Lower lobe of right lung (tissue), 2 donors: ENCODE measurements around the gene SLC1A2. TPM values are rescaled to one million over a fixed set of nuclear protein-coding genes. Genes with fewer than 3 reads are reported as not detected.

Experiments
- ATAC-seq, 2 donors: fragments of 200-7000 bp; cut with Tn5 transposase; one replicate each; pipeline ENCODE4 v1.9.1; 2020 to 2022; ENCODE audit warnings: mild to moderate bottlenecking in 2 of 2, moderate library complexity in 2 of 2
- DNase-seq: peaks from one replicate; pipeline ENCODE4 v3.0.0-alpha.2; 2020
- H3K27ac ChIP-seq: fragments of 200-600 bp; one replicate; pipeline ENCODE4 v1.8.0; 2022
- H3K27me3 ChIP-seq: fragments of 200-600 bp; one replicate; pipeline ENCODE4 v1.8.0; 2022; ENCODE audit warnings: low read depth
- H3K36me3 ChIP-seq: fragments of 200-600 bp; one replicate; pipeline ENCODE4 v1.8.0; 2022; ENCODE audit warnings: mild to moderate bottlenecking
- H3K4me1 ChIP-seq: fragments of 200-600 bp; one replicate; pipeline ENCODE4 v1.8.0; 2022
- H3K4me3 ChIP-seq: fragments of 200-600 bp; one replicate; pipeline ENCODE4 v1.8.0; 2022; ENCODE audit warnings: mild to moderate bottlenecking
- H3K9me3 ChIP-seq: fragments of 200-600 bp; one replicate; pipeline ENCODE4 v1.8.0; 2022
- intact Hi-C: fragments of 100-400 bp; cut with DNase I; formaldehyde crosslinking; loops from one replicate; pipeline ENCODE4 v1.11.0; 2022
- total RNA-seq: library from RNA; stranded (reverse); fragmentation: NEBNext Ultra II Directional; extraction: Animal tissue kit (Norgen Biotek cat#: 25700); gene quantifications from one replicate; pipeline ENCODE4 v1.2.1, GENCODE V29; 2021
- TF ChIP-seq, protein P1 (sequence below): fragments of 200-600 bp; IDR thresholded peaks from one replicate; pipeline ENCODE4 v1.8.0; 2022; ENCODE audit warnings: antibody characterized with exemption, mild to moderate bottlenecking
- donor health status: DM: no; HTN: yes; CAD: no; lungs with severe emphysema.

SLC1A2 gene
- total RNA-seq, 1 donor from 2014 or later, result 3.4 TPM

DNA sequence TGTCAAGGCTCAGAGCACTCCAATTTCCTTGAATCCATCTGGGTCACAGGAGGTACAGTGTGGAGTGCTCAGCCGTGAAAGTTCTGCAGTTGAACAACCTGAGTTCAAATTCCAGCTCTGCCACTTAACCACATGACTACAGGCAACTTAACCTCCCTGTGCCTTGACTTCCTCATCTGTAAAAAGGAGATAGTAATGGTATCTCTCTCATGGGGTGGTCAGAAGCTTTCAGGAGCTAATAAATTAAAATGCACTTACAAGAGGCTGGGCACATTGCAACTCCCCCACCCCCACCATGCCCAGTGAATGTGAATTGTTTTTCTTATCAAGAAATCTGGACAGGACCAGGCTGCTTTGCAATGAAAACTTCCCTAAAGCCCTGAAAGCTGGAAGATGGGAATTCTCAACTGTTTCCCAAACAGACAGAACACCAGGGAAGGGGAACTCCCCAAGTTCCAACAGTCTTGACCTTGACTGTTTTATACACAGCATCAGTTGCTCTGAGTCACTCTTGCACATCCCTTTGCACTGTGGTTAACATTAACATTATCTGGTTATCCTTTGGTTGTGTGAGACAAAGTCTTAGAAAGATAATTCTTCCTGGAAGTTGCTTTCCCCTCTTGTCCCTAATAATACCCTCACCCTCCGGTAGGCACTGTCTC lies 137.0 kb downstream of the SLC1A2 start:
- Histone ChIP-seq H3K4me3 (no peak overlapping the region), H3K27ac (no peak overlapping the region), H3K36me3 (no peaks in the 10 kb centered on the region), H3K4me1 (no peaks in the 10 kb centered on the region), H3K9me3 (no peaks in the 10 kb centered on the region), H3K27me3 (no peaks in the 10 kb centered on the region)
- ATAC-seq, result peak in 1 of 2 donors; percentile 33
- TF ChIP-seq, protein P1, sequence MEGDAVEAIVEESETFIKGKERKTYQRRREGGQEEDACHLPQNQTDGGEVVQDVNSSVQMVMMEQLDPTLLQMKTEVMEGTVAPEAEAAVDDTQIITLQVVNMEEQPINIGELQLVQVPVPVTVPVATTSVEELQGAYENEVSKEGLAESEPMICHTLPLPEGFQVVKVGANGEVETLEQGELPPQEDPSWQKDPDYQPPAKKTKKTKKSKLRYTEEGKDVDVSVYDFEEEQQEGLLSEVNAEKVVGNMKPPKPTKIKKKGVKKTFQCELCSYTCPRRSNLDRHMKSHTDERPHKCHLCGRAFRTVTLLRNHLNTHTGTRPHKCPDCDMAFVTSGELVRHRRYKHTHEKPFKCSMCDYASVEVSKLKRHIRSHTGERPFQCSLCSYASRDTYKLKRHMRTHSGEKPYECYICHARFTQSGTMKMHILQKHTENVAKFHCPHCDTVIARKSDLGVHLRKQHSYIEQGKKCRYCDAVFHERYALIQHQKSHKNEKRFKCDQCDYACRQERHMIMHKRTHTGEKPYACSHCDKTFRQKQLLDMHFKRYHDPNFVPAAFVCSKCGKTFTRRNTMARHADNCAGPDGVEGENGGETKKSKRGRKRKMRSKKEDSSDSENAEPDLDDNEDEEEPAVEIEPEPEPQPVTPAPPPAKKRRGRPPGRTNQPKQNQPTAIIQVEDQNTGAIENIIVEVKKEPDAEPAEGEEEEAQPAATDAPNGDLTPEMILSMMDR, result no peak
- no peak for DNase-seq
- intact Hi-C loops, result no loop called here

GRCh38 chr11:35281169-35281688 lies 138.1 kb downstream of the SLC1A2 start:
- Histone ChIP-seq H3K4me1 (no peaks in the 10 kb centered on the region), H3K27ac (no peak overlapping the region), H3K36me3 (no peaks in the 10 kb centered on the region), H3K9me3 (no peaks in the 10 kb centered on the region), H3K4me3 (no peak overlapping the region), H3K27me3 (no peaks in the 10 kb centered on the region)
- no peak for ATAC-seq
- TF ChIP-seq, protein P1, result no peak
- no peak for DNase-seq
- intact Hi-C loops, result no loop called here

- H3K27ac ChIP-seq, result no peak overlapping the region
- no peaks in the 10 kb centered on the region for H3K27me3 ChIP-seq
- H3K9me3 ChIP-seq, result no peaks in the 10 kb centered on the region
- TF ChIP-seq, protein P1, result no peak
- ATAC-seq (no peak), DNase-seq (no peak)
- no peak overlapping the region for H3K4me3 ChIP-seq
- H3K36me3 ChIP-seq, result no peaks in the 10 kb centered on the region
- intact Hi-C loops, result no loop called here
- peaks cover 1% of the 10 kb centered on the region for H3K4me1 ChIP-seq
Observed at GRCh38 chr11:35280727-35281126, 138.6 kb downstream of the SLC1A2 start.

- intact Hi-C loops, result no loop called here
- TF ChIP-seq, protein P1, result no peak
- Histone ChIP-seq H3K9me3 (no peaks in the 10 kb centered on the region), H3K36me3 (no peaks in the 10 kb centered on the region), H3K27ac (no peak overlapping the region), H3K27me3 (no peaks in the 10 kb centered on the region), H3K4me1 (peaks cover 9% of the 10 kb centered on the region), H3K4me3 (no peak overlapping the region)
- no peak for ATAC-seq
- DNase-seq, result no peak
Observed at GRCh38 chr11:35277827-35278226, 141.5 kb downstream of the SLC1A2 start.

DNA sequence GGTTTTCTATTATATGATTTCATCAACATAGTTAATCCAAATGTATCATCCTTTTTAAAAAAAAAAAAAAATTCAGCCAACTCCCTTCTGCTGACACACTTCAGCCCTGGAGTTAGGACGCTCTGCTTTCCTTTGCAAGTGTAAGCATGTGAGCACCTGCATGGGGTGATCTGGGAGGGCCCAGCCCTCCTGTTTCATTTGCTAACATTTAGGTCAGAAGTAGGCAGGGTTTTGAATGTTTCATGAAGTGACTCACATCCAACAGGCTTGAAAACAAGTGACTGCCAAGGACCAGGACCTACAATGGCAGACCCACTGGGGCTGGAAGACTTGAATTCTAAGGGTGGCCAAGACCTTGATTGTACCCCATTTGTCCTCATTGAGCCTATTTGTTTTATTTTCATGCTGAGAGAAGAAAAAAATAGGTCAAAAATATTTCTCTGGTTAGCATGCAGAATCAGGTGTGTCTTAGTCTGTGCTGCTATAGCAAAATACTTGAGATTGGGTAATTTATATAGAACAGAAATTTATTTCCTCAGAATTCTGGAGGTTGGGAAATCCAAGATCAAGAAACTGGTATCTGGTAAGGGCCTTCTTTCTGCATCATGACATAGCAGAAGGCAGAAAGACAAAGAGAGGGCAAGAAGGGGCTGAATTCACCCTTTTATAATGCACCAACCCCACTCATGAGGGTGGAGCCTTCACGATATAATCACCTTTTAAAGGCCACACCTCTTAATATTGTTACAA lies 142.8 kb downstream of the SLC1A2 start:
- TF ChIP-seq, protein P1, result no peak

More for the DNA sequence above, 142.8 kb downstream of the SLC1A2 start:
- Histone ChIP-seq H3K27me3 (no peaks in the 10 kb centered on the region), H3K36me3 (no peaks in the 10 kb centered on the region), H3K4me3 (no peak overlapping the region), H3K9me3 (no peaks in the 10 kb centered on the region), H3K4me1 (peaks cover 9% of the 10 kb centered on the region), H3K27ac (no peak overlapping the region)
- intact Hi-C loops, result no loop called here
- peak; percentile 67 to 77 for ATAC-seq
- no peak for DNase-seq
